ENCODE data around the gene KCNV2.
A peak's percentile ranks its signal among the peaks of the same experiment; 100 is the strongest.
"Not testable (repeated sequence)": the region's sequence is repeated elsewhere in the genome, so short reads cannot be mapped to it uniquely, and the experiment has no call there.

Gene KCNV2

DNA sequence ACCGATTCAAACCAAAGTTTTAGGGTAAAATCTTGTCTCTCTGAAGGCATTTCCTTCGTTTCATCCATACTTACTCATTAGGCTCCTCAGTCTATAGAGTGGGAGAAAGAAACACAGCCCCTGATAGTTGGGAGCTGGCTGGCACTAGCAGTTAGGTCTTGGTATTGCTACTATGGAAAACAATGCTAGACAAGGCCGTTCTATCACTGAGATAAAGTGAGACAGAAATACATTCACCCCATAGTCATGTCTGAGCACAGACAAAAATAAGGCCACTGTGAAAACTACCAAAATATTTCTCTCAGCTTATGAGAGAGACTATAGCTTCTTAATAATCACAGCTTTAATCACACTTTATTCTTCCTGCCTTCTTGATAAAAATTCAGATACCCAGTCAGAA lies 28.7 kb upstream of the KCNV2 start:
- FAIRE-seq (no peak), DNase-seq (ENCODE audit: insufficient read length, low spot score) (no peak)
- TF ChIP-seq TAF1 (IDR thresholded peaks at IDR 0.05; ENCODE audit: low read depth, low read length) (no peak), POLR2A (IDR thresholded peaks at IDR 0.05; ENCODE audit: low read depth, low read length) (no peak), PAX5 (IDR thresholded peaks at IDR 0.05; ENCODE audit: insufficient read depth, low read length, severe bottlenecking) (no peak), SPI1 (IDR thresholded peaks at IDR 0.05; ENCODE audit: low read depth, low read length) (no peak), POU2F2 (IDR thresholded peaks at IDR 0.05; ENCODE audit: low read depth, low read length) (no peak), POLR2AphosphoS5 (IDR thresholded peaks at IDR 0.05; ENCODE audit: low read depth, low read length) (no peak)

DNA sequence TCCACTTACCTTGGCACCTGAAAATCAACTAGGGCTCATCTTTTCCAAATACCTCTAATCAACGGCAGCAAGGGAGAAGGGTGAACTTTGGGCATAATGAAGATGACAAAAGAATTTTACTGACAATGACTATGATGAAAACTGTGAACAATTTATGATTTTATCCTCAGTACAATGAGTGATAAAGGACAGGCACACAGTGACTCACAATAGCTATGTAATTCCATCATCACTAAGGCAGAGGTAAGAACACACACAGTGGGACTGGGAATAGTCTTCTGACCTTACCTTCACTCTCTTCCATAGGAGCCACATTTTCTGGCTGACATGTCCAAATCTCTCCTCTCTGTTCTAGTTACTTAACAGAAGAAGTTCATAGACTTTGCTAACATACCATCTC lies 26.1 kb upstream of the KCNV2 start:
- no peak for FAIRE-seq
- DNase-seq (ENCODE audit: insufficient read length, low spot score): no peak
- no peak for TF ChIP-seq TAF1 (IDR thresholded peaks at IDR 0.05; ENCODE audit: low read depth, low read length)
- TF ChIP-seq POLR2A (IDR thresholded peaks at IDR 0.05; ENCODE audit: low read depth, low read length): no peak
- TF ChIP-seq SPI1 (IDR thresholded peaks at IDR 0.05; ENCODE audit: low read depth, low read length): no peak
- TF ChIP-seq PAX5 (IDR thresholded peaks at IDR 0.05; ENCODE audit: insufficient read depth, low read length, severe bottlenecking): no peak
- no peak for TF ChIP-seq POU2F2 (IDR thresholded peaks at IDR 0.05; ENCODE audit: low read depth, low read length)
- no peak for TF ChIP-seq POLR2AphosphoS5 (IDR thresholded peaks at IDR 0.05; ENCODE audit: low read depth, low read length)

DNA sequence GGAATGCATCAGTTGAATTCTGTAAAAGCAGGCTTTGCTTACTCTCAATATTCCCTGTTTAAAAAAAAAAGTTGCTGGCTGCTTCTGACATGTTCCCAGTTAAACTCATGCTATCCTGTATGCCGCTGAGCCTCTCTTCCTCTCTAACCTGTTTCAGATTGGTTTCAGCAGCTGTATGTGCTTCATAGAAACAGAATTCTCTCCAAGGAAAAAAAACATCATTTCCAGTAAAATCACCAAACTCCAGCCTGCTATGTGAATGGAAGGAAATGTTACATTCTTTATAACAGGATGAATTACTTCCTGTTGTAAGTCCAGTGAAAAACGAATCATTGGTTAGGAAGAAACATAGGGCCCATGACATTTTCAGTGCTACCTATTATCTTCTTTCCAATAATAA lies 25.7 kb upstream of the KCNV2 start:
- DNase-seq (ENCODE audit: insufficient read length, low spot score) (no peak), FAIRE-seq (no peak)
- TF ChIP-seq SPI1 (IDR thresholded peaks at IDR 0.05; ENCODE audit: low read depth, low read length) (no peak), POLR2AphosphoS5 (IDR thresholded peaks at IDR 0.05; ENCODE audit: low read depth, low read length) (no peak), POU2F2 (IDR thresholded peaks at IDR 0.05; ENCODE audit: low read depth, low read length) (no peak), TAF1 (IDR thresholded peaks at IDR 0.05; ENCODE audit: low read depth, low read length) (no peak), POLR2A (IDR thresholded peaks at IDR 0.05; ENCODE audit: low read depth, low read length) (no peak), PAX5 (IDR thresholded peaks at IDR 0.05; ENCODE audit: insufficient read depth, low read length, severe bottlenecking) (no peak)

DNA sequence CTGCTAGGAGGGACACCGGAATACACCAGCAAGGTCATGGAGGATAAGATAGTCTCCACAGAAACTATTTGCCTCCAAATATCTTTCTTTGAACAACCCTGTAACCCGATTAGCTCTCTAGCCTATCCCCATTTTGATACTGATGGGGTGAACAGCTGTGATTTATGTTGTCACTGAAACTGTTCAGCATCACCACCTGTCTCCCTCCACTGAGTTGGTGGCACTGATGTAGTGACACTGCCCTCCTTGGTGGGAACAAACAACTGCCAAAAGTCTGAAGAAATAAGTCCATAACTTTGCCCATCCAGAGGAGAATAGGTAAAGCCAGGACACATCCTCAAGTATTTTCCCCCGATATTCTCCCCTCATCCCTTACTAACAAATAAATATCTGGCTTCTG lies 24.3 kb upstream of the KCNV2 start:
- no peak for DNase-seq (ENCODE audit: insufficient read length, low spot score)
- TF ChIP-seq PAX5 (IDR thresholded peaks at IDR 0.05; ENCODE audit: insufficient read depth, low read length, severe bottlenecking): no peak
- TF ChIP-seq POLR2A (IDR thresholded peaks at IDR 0.05; ENCODE audit: low read depth, low read length): no peak
- no peak for TF ChIP-seq POU2F2 (IDR thresholded peaks at IDR 0.05; ENCODE audit: low read depth, low read length)
- no peak for TF ChIP-seq TAF1 (IDR thresholded peaks at IDR 0.05; ENCODE audit: low read depth, low read length)
- no peak for TF ChIP-seq SPI1 (IDR thresholded peaks at IDR 0.05; ENCODE audit: low read depth, low read length)
- TF ChIP-seq POLR2AphosphoS5 (IDR thresholded peaks at IDR 0.05; ENCODE audit: low read depth, low read length): no peak
- FAIRE-seq: no peak

DNA sequence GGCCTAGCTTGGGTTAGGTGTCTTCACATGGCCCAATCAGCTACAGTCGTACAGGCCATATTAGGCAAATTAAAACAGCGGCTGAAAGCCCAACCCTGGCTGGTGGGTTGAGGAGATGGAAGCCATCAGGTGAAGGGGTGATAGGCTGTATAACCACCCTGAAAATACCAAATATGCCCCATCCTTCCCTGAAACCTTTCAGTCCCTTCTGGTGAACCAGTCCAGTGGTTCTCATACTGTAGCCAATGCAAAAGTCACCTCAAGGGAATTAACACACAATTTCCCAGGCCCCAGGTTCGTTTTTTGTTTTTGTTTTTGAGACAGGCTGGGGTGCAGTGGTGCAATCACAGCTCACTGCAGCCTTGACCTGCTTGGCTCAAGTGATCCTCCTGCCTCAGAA lies 19.8 kb upstream of the KCNV2 start:
- FAIRE-seq (peak; percentile 93), DNase-seq (ENCODE audit: insufficient read length, low spot score) (peak; percentile 14)
- TF ChIP-seq POLR2AphosphoS5 (IDR thresholded peaks at IDR 0.05; ENCODE audit: low read depth, low read length) (no peak), TAF1 (IDR thresholded peaks at IDR 0.05; ENCODE audit: low read depth, low read length) (no peak), POLR2A (IDR thresholded peaks at IDR 0.05; ENCODE audit: low read depth, low read length) (no peak), POU2F2 (IDR thresholded peaks at IDR 0.05; ENCODE audit: low read depth, low read length) (peak; percentile 74; the same call in 1 of the 2 replicates), SPI1 (IDR thresholded peaks at IDR 0.05; ENCODE audit: low read depth, low read length) (peak; percentile 86), PAX5 (IDR thresholded peaks at IDR 0.05; ENCODE audit: insufficient read depth, low read length, severe bottlenecking) (no peak)

DNA sequence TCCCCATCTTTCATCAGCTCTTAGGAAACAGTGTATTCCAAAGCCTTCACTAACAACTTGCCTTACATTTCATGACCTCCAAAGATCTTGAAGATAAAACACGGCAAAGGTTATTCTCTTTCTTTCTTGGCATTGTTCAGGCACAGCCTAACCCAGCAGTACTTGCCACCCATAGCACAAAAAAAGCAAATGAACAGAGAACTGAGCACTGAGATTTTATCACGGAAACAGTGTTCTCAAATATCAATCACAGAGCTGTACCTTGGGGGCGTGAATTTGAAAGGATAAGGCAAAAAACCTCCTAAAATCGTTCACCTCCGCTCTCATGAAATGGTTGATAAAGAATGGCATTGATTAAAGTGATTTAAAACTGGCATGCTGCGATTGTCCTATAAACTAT lies 16.9 kb upstream of the KCNV2 start:
- DNase-seq (ENCODE audit: insufficient read length, low spot score) (no peak), FAIRE-seq (no peak)
- no peak for TF ChIP-seq SPI1 (IDR thresholded peaks at IDR 0.05; ENCODE audit: low read depth, low read length)
- TF ChIP-seq POLR2AphosphoS5 (IDR thresholded peaks at IDR 0.05; ENCODE audit: low read depth, low read length): no peak
- no peak for TF ChIP-seq POU2F2 (IDR thresholded peaks at IDR 0.05; ENCODE audit: low read depth, low read length)
- TF ChIP-seq TAF1 (IDR thresholded peaks at IDR 0.05; ENCODE audit: low read depth, low read length): no peak
- no peak for TF ChIP-seq POLR2A (IDR thresholded peaks at IDR 0.05; ENCODE audit: low read depth, low read length)
- TF ChIP-seq PAX5 (IDR thresholded peaks at IDR 0.05; ENCODE audit: insufficient read depth, low read length, severe bottlenecking): no peak

DNA sequence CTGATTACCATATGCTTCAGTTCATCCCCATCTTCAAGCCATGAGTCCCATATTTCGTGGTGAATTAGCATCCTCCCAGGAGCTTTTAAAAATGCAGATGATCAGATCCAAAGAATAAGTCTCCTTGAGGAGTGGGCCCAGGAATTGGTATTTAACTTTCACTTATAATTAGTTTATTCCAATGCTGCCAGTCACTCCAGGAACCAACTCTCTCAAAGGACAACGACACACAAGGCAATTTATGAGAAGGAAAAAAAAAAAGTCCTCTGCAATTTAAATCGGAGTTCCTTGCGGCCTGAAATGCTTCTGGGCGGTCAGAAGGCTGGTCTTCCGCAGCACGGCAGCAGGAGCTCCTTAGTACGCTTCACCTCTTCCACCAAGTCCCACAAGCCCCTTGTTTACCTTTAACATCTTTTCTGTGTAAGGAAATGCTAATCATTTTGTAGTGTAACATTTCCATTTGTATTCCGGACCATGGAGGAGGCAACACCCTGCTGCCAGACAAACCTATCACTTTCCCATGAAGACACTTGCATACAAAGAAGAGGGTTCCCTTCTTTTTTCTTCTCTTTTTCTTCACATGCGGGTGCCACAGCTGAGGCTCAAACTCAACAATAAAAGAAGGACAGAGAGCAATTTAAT lies 16.3 kb upstream of the KCNV2 start:
- no peak for FAIRE-seq
- no peak for TF ChIP-seq PAX5 (IDR thresholded peaks at IDR 0.05; ENCODE audit: insufficient read depth, low read length, severe bottlenecking)
- no peak for DNase-seq (ENCODE audit: insufficient read length, low spot score)

DNA sequence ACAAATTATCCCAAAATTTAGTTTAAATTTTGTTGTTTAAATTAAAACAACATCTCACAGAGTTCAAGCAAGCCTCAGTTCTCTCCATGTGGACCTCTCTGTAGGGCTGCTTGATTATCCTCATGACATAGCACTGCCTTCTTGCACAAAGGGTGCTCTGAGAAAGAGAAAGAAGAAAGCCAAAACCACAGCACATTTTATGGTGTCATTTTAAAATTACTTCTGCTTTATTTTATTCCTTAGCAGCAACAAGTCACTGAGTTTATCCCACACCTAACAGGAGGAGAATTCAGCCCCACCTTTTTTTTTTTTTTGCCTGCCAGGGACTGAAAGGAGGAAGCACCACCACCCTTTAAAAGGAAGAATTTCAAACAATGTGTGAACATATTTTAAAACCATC lies 12.8 kb upstream of the KCNV2 start:
- DNase-seq (ENCODE audit: insufficient read length, low spot score) (no peak), FAIRE-seq (no peak)
- TF ChIP-seq POU2F2 (IDR thresholded peaks at IDR 0.05; ENCODE audit: low read depth, low read length): no peak
- TF ChIP-seq TAF1 (IDR thresholded peaks at IDR 0.05; ENCODE audit: low read depth, low read length): no peak

DNA sequence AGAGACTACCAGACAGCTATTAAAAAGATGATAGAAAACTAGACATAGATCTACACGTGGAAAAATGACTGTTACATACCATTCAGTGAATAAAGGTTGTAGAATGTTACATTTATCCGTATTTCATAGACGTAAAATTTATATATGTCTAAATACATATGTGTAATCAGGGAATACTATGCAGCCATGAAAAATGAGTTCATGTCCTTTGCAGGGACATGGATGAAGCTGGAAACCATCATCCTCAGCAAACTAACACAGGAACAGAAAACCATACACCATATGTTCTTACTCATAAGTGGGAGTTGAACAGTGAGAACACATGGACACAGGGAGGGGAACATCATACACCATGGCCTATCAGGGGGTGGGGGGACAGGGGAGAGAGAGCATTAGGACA lies 10.1 kb upstream of the KCNV2 start:
- not testable (repeated sequence) for FAIRE-seq; DNase-seq (ENCODE audit: insufficient read length, low spot score)

DNA sequence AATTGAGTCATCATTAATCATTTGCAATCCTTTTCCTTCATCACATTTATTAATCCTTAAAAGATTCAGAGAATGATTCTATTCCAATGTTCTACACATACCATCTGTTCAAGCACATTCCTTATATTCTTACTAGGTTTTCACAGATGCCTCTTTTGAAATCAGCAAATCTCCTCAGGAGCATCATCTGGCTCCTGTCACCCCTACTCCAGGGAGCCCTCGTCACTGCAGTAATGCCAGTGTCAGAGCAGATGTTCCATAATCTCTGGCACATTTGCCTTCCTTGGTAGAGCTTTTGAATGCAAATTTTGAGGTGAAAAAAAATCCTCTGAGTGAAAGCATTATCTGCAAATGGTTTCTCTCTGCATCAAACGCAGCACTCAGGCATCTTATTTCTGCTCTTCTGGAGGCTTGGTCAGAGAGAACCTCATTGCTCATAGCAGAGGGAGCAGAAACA lies 7.6 kb upstream of the KCNV2 start:
- peak; percentile 13 for FAIRE-seq
- DNase-seq (ENCODE audit: insufficient read length, low spot score): no peak
- TF ChIP-seq POU2F2 (IDR thresholded peaks at IDR 0.05; ENCODE audit: low read depth, low read length) (peak; percentile 76; the same call in 1 of the 2 replicates), TAF1 (IDR thresholded peaks at IDR 0.05; ENCODE audit: low read depth, low read length) (no peak)

DNA sequence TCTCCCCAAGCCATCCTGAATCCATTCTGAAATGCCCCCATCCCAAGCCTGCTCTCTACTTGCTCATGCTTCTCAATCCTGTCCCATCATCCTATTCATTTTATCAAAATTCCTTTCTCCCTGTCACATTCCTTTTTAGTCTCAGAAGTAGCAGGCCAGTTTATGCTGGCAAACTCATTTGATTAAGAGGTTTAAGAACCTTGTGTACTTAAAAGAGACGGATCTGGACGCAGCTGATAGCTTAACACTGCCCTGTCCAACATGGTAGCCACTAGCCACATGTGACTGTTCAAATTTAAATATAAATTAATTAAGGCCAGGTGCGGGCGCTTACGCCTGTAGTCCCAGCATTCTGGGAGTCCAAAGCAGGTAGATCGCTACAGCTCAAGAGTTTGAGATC lies 5.6 kb upstream of the KCNV2 start:
- DNase-seq (ENCODE audit: insufficient read length, low spot score): no peak
- TF ChIP-seq POLR2A (IDR thresholded peaks at IDR 0.05; ENCODE audit: low read depth, low read length) (no peak), POU2F2 (IDR thresholded peaks at IDR 0.05; ENCODE audit: low read depth, low read length) (no peak), SPI1 (IDR thresholded peaks at IDR 0.05; ENCODE audit: low read depth, low read length) (no peak), POLR2AphosphoS5 (IDR thresholded peaks at IDR 0.05; ENCODE audit: low read depth, low read length) (no peak)
- no peak for FAIRE-seq

Measured in GM12891 (cell line).